NCI-H748 treated with DMSO at 0.1 percent for 48 hours (cell line): Measurements from ENCODE around the gene CAPN8.

ENCODE experiments used
- DNase-seq: peaks from one replicate; lab custom pipeline; 2025; lab: John Stamatoyannopoulos, UW

CAPN8 gene

DNA sequence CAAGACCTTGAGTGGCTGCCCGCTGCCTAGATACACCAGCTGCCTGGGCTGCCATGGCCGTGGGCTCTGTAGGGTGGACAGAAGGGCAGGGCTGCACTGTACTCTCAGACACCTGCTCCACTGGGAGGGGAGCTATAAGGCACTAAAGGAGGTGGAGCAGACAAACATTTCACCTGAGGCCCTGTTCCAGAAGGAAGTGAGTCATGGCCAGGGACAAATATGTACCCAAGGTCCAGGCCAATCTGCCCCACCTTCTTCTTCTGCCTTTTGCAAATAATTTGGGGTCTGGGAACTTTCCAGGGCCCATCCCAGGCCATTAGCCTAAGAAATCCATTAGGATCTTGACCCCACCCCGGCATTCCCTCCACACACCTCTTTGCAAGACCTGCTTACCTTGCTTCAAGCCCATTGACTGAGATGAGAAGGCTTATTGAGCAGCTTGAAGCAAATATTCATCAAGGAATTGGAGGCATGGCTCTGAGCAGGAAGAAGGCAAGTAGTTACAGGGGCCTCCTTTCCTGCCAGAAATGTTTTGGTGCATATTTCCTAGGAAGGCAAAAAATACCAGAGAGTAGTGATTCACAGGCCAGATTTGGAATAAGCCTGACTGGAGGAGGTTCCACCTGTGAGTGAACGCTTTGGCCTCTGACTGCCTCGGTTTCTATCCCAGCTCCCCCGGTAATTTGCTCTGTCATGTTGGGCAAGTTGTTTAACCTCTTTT is at the start of gene CAPN8:
Gene CAPN8, minus strand, starts transcription at position 110 of the 721 bp plus-strand sequence. Its CDS starts 55 bp downstream, at position 55.
- DNase-seq, result no peak

- DNase-seq, result no peak
These were observed 49.5 kb upstream of the CAPN8 start for GRCh38 chr1:223714849-223715603.

DNA sequence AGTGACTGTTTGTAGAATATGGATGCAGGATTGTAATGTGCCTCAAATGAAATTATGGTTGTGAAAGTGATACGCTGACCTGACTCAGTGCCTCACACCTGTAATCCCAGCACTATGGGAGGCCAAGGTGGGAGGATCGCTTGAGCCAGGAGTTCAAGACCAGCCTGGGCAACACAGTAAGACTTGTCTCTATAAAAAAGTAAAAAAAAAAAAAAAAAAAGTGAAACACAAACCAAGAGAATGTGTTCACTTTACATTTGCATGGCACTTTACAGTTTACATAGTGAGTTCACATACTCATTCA is 48.9 kb upstream of the CAPN8 start:
- no peak for DNase-seq

DNA sequence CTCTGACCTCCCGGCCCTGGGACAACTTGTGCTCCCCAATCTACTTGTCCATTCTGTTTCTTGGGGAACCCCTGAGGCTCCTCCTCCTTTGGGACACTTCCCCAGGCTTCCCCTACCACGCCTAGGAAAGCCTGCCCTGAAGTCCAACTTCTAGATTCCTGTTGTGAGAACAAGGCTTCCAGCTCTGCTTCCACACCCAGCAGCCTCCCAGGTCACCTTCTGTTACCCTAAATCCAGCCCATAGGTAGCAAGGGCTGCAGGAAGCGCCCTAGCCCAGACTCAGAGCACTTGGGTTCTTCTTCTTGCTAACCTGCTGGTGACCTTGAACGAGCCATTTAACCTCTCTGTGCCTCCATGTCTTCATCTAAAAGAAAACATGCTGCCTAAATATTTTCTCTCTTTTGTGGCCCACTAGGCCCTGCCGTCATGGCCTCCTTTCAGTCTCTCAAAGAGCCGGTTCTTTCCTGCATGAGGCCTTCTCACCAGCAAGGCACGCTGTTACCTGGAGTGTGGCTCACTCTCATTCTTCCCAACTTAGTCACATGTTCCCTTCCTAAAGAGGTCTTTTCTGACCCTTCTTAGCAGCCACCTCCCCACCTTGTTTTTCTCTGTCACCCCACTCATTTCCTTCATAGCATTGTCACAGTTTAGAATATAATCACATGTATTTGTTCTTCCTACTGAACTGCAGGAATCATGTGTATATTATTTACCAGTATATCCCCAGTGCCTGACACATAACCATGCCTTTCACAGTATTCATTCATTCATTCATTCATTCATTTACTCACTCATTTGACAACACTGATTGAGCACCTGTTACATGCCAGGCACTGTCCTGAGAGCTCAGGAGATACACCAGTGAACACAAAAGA is 48.3 kb upstream of the CAPN8 start:
- DNase-seq, result no peak

GRCh38 chr1:223712850-223713474 is 47.5 kb upstream of the CAPN8 start:
- DNase-seq, result no peak

- no peak for DNase-seq
These were observed 46.8 kb upstream of the CAPN8 start, which contains the start of gene CAPN2 for GRCh38 chr1:223712194-223712849. TSS of gene CAPN2 (plus strand) at chr1:223712539. CDS start at chr1:223712641, 102 bp downstream.

GRCh38 chr1:223711747-223712193 is 46.3 kb upstream of the CAPN8 start:
- DNase-seq, result no peak

DNA sequence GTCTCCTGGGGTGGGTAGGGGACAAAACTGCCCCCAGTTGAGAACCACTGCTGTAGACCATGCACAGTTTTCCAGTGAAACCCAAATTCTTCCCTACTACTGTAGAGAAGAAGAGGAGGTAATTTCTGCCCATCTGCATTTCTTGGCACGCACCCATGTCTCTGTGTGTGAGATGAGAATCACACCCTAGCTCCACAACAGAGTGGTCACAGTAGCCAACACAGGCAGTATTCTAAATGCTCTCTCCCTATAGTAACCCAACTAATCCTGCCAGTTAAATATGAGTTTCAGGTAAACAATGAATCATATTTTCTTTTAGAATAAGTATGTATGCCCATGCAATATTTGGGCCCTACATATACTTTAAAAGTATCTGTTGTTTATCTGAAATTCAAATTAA is 45.7 kb upstream of the CAPN8 start:
- no peak for DNase-seq

- DNase-seq, result no peak
These were observed 45.0 kb upstream of the CAPN8 start for GRCh38 chr1:223710179-223711133.

DNA sequence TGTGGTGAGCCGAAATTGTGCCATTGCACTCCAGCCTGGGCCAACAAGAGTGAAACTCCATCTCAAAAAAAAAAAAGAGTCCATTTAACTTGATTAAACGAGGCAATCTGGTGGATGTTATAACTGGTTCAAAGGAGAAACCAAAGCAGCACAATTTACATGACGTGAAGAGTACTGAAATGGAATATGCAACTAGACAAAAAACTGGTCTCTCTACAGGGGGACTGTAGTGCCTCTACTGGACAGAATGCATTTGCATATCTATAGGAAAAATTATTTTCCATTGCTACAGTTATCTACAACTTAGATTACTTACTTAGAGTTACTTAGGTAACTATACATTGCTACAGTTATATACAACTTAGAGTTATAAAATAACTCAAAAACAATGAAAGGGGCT is 44.1 kb upstream of the CAPN8 start:
- no peak for DNase-seq

GRCh38 chr1:223708651-223709268 is 43.3 kb upstream of the CAPN8 start:
- no peak for DNase-seq

- peak; percentile 6 for DNase-seq
These were observed 42.5 kb upstream of the CAPN8 start for GRCh38 chr1:223708001-223708359.

DNA sequence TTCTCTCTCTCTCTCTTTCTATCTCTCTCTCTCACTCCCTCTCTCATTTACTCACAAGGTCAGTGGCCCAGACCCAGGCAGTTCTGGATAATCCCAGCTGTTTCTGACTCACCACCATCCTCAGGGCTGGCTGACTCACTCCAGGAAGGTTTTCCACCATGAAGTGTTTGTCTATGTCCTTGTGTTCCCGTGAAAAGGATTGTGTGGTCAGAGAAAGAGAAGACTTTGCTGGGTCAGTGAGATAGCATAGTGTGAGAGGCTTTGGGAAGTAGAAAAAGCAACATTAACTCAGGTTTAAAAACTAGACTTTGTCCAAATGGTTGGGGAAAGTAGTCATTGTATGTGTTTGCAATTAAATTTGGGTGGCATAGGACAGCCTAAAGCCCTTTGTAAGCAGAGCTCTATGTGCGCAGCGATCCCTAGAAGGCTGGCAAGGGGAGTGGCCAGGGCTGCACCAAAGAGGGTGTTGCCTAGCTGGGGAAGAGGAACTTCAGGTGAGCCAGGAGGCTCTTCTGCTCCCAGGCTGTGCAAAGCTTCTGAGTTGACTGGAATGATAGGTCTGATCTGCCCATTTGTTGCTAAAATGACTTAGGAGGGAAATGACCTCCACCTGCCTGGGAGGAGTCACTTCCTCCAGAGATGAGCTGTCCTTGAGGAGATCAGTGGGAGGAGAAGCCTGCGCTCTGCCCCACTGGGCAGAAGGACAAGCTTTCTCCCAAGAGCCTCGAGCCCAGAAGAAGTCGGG is 41.9 kb upstream of the CAPN8 start:
- no peak for DNase-seq

DNA sequence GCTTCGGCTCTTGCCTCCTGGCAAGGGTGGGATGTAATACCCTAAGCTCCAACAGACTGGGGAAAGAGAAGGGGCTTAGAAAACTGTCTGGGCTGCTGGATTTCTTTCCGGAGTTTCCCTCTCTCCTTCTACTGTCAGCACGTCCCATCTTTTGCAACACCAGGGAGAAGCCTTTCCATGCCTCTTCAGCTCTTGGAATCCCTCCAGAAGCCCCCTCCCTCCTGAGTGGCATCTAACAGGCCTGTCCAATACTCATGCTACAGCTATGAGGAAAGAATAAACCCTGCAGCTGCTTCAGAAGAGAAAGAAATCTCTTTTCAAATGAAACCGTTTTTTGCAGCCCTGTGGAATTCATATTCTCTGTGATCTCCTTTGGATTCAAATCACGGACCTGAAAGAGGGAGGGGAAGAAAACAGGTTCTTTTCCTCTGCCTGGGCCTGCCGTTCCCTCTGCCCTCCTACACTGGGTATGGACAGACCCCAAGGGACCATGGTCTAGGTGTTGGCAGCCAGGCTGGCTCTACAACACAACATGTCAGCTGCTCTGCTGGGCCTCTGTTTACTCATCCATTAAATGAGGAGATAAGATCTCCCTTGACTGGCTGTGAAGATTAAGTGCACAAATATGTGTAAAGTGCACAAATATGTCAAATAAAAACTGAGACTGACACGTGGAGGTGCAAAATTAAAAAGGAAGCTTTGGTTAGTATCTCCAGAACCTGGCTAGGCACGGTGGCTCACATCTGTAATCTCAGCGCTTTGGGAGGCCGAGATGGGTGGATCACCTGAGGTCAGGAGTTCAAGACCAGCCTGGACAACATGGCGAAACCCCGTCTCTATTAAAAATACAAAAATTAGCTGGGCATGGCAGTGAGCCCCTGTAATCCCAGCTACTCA is 40.8 kb upstream of the CAPN8 start:
- DNase-seq, result no peak

DNA sequence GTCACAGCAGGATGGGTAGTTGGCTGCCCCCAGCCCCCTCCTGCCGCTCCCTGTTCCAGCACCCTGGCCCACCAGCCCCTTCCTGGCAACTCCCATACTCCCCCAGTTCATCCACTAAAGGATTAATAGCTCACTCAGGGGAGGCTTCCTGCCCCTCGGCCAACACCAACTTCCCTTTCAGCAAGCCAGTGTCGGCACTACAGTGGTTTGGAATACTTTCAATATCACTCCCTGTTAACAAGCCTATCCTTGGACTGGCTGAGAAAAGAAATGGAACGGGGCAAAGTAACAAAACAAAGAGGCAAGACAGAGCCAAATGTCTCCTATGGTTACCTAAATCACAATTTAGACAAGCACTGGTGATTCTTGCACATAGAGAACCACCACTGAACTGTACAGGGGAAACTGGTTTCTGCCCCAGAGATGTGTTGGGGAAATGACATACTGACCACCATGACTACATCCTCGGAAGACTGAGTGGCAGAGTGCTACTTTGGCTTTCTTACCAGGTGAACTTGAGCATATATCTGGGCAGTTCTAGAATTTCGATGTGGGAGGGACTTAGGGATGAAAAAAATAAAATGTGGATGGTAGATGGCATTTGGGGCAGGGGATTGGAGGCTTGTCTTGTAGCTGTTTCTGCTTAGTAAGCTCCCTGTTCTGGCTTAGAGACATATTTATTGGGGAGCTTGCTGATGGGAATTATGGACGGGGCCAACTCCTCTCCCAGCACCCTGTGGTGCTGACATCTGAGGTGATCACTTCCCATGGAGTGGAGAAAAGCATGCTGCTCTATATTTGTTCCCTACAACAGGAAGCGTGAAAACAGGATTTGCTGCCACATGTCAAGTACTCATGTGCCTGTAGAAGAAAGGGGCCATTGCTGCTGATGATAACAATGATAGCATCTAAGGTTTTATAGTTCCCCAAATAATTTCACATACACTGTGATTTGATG is 39.7 kb upstream of the CAPN8 start:
- DNase-seq, result no peak

DNA sequence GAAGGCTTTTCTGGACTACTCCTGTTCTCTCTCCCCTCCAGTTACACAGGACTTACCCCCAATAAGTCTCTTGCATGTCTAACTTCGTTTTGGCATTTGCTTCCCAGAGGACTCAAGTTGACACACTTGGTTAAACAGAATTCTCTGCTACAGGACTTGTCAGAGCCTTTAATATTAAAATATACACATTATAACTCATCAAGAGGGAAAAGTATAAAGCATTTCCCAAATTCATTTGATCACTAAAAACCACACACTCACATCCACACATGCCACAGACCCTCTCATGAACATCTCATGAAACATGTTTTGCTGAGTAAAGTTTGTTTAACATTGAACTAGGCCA is 38.1 kb upstream of the CAPN8 start:
- DNase-seq, result no peak
